HCT116 (cell line): Measurements from ENCODE around the gene NTRK3. TPM values are rescaled to one million over a fixed set of nuclear protein-coding genes. Genes with fewer than 3 reads are reported as not detected.

Experiments
- ATAC-seq: fragments of 200-7000 bp; cut with Tn5 transposase; 2 replicates; pipeline ENCODE4 v1.9.1; 2020; ENCODE audit warnings: mild to moderate bottlenecking, moderate library complexity
- BruUV-seq: library from RNA; stranded (reverse); fragments of 400-500 nt; replicated peaks from 2 replicates; lab custom pipeline; 2021; lab: Mats Ljungman, UMichigan
- CTCF ChIA-PET: fragments of 300-600 bp; sonication (Branson Sonifier 250); formaldehyde crosslinking; loops from one replicate; lab custom pipeline; 2021; ENCODE audit warnings: antibody characterized with exemption; lab: Charles Lee
- POLR2A ChIA-PET: fragments of 300-600, 350-600 bp; sonication (Branson Sonifier 250); formaldehyde crosslinking; loops from one replicate; lab custom pipeline; 2021; ENCODE audit warnings: antibody characterized with exemption; lab: Charles Lee
- RAD21 ChIA-PET, 2 experiments: fragments of 300-600 bp; sonication (Branson Sonifier 250); formaldehyde crosslinking; loops; one replicate each; lab custom pipeline; 2023; ENCODE audit warnings: low total read pairs in 2 of 2; ENCODE audit not compliant: uncharacterized antibody in 2 of 2, unreplicated experiment in 2 of 2, low non-redundant PET in 1 of 2; lab: Charles Lee
- DNase-seq: peaks from one replicate; pipeline ENCODE4 v3.0.0-alpha.2; 2010; ENCODE audit warnings: low read depth, low spot score
- H2AFZ ChIP-seq: fragments of 200-600 bp; shearing (Covaris generic), sonication (generic); 2 replicates; pipeline ENCODE4 v1.6.1; 2017; ENCODE audit warnings: low read depth, mixed run types, mixed read lengths, antibody characterized with exemption, low read length; ENCODE audit not compliant: poor library complexity, severe bottlenecking
- H3K27ac ChIP-seq: 2 replicates; pipeline ENCODE4 v1.5.1; 2012; ENCODE audit warnings: low read depth, low read length
- H3K27me3 ChIP-seq: fragments of 200-600 bp; sonication (generic); 2 replicates; pipeline ENCODE4 v1.6.1; 2016; ENCODE audit warnings: mixed run types, low read length, mixed read lengths; ENCODE audit not compliant: insufficient read depth
- H3K36me3 ChIP-seq, 2 experiments: fragments of 200-500 bp in 1 of 2; fragments of 200-600 bp in 1 of 2; sonication (Bioruptor generic) in 1 of 2; sonication (generic) in 1 of 2; 2 replicates each; pipeline versions ENCODE4 v1.5.1 to v1.6.1; 2014 to 2016; ENCODE audit warnings: low read length in 2 of 2, inconsistent platforms in 1 of 2, mixed read lengths in 1 of 2, mixed run types in 1 of 2; ENCODE audit not compliant: insufficient read depth in 2 of 2, control insufficient read depth in 1 of 2
- H3K4me1 ChIP-seq, 2 experiments: fragments of 200-600 bp in 1 of 2; sonication (generic) in 1 of 2; 2 replicates each; pipeline versions ENCODE4 v1.5.1 to v1.6.1; 2012 to 2017; ENCODE audit warnings: low read length in 2 of 2, inconsistent platforms in 1 of 2, mild to moderate bottlenecking in 1 of 2, mixed read lengths in 1 of 2, mixed run types in 1 of 2, moderate library complexity in 1 of 2; ENCODE audit not compliant: insufficient read depth in 2 of 2, control insufficient read depth in 1 of 2
- H3K4me2 ChIP-seq: fragments of 200-600 bp; sonication (generic); 2 replicates; pipeline ENCODE4 v1.6.1; 2017; ENCODE audit warnings: mixed run types, low read length, mixed read lengths
- H3K4me3 ChIP-seq, 2 experiments: fragments of 200-600 bp in 1 of 2; sonication (generic) in 1 of 2; replicated peaks in 1 of 2; 2 replicates each; pipeline ENCODE4 v1.5.1; 2011 to 2016; ENCODE audit warnings: low read length in 2 of 2, control low read depth in 1 of 2, low read depth in 1 of 2, mild to moderate bottlenecking in 1 of 2, mixed read lengths in 1 of 2, mixed run types in 1 of 2
- H3K79me2 ChIP-seq: fragments of 200-600 bp; sonication (generic); 2 replicates; pipeline ENCODE4 v1.6.1; 2017; ENCODE audit warnings: mild to moderate bottlenecking, mixed run types, low read length, moderate library complexity, mixed read lengths; ENCODE audit not compliant: insufficient read depth
- H3K9ac ChIP-seq: fragments of 200-600 bp; sonication (generic); 2 replicates; pipeline ENCODE4 v1.6.1; 2016; ENCODE audit warnings: low read length, mixed read lengths
- H3K9me2 ChIP-seq: fragments of 200-600 bp; sonication (generic), shearing (Covaris generic); 2 replicates; pipeline ENCODE4 v1.6.1; 2017; ENCODE audit warnings: mixed run types, mild to moderate bottlenecking, moderate library complexity; ENCODE audit not compliant: insufficient read depth
- H3K9me3 ChIP-seq, 2 experiments: fragments of 200-500 bp in 1 of 2; fragments of 200-600 bp in 1 of 2; sonication (Bioruptor generic) in 1 of 2; sonication (generic) in 1 of 2; 2 replicates each; pipeline ENCODE4 v1.6.1; 2014 to 2017; ENCODE audit warnings: low read length in 2 of 2, mixed read lengths in 2 of 2, inconsistent platforms in 1 of 2, low read depth in 1 of 2, mild to moderate bottlenecking in 1 of 2, mixed run types in 1 of 2, moderate library complexity in 1 of 2; ENCODE audit not compliant: control insufficient read depth in 1 of 2, insufficient read depth in 1 of 2
- H4K20me1 ChIP-seq: fragments of 200-600 bp; sonication (generic), shearing (Covaris generic); 2 replicates; pipeline ENCODE4 v1.6.1; 2017; ENCODE audit warnings: mixed run types, mild to moderate bottlenecking, moderate library complexity; ENCODE audit not compliant: insufficient read depth
- ELF1 ChIP-seq: IDR thresholded peaks from 2 replicates; pipeline ENCODE4 v1.6.1; 2012; ENCODE audit warnings: low read depth, borderline replicate concordance
- EZH2phosphoT487 ChIP-seq: fragments of 200-600 bp; IDR thresholded peaks from 2 replicates; pipeline ENCODE4 v1.6.1; 2018; ENCODE audit warnings: antibody characterized with exemption, borderline replicate concordance
- RAD21 ChIP-seq: IDR thresholded peaks from 2 replicates; pipeline ENCODE4 v1.6.1; 2012; ENCODE audit warnings: low read depth, mild to moderate bottlenecking
- SIN3A ChIP-seq: IDR thresholded peaks from 2 replicates; pipeline ENCODE4 v1.6.1; 2012; ENCODE audit warnings: low read depth
- SRF ChIP-seq: IDR thresholded peaks from 2 replicates; pipeline ENCODE4 v1.6.1; 2012; ENCODE audit warnings: low read depth
- intact Hi-C: fragments of 100-400 bp; cut with micrococcal nuclease; formaldehyde crosslinking; loops from 2 replicates; pipeline ENCODE4 v1.10.0; 2022
- total RNA-seq: library from RNA; stranded (reverse); gene quantifications from one replicate; pipeline ENCODE4 v1.2.1, GENCODE V29; 2021; ENCODE audit not compliant: unreplicated experiment
- TF ChIP-seq, protein P1 (sequence below): IDR thresholded peaks from 2 replicates; pipeline ENCODE4 v1.6.1; 2011; ENCODE audit warnings: mild to moderate bottlenecking, low read length, moderate library complexity; ENCODE audit not compliant: insufficient replicate concordance; ENCODE audit errors: extremely low read depth
- TF ChIP-seq, protein P2 (sequence below): IDR thresholded peaks from 2 replicates; pipeline ENCODE4 v1.6.1; 2012
- TF ChIP-seq, protein P3 (sequence below): IDR thresholded peaks from 2 replicates; pipeline ENCODE4 v1.6.1; 2012; ENCODE audit warnings: low read depth

Gene NTRK3
- total RNA-seq, 1 experiment from 2014 or later = not detected

DNA sequence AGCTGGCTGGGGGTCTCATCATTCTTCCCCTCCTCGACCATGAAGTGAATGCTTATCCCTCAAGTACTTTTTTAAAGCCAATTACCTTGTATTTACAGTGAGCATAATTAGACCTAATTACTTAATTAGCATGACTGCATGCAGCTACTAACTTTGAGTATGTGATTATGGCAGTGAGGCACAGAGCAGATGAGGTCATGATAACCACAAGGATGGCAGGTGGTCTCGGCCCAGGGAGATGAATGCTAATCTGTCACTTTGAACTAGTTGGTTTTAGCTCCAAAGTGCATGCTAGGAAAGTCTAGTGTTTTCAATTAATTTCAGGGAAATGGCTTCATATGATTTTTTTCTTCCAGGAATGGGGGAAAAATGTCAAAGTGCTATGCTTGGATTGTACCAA lies 233.8 kb downstream of the NTRK3 start:
- H3K4me2 ChIP-seq = no peak overlapping the region
- ChIA-PET POLR2A (no interaction called here), CTCF (no interaction called here), RAD21 (no interaction called here)
- ATAC-seq = no peak
- H3K9ac ChIP-seq = no peak overlapping the region
- no peak overlapping the region for H2AFZ ChIP-seq
- H3K4me1 ChIP-seq = no peaks in the 10 kb centered on the region
- H3K27me3 ChIP-seq = no peaks in the 10 kb centered on the region
- TF ChIP-seq SRF (no peak), ELF1 (no peak), EZH2phosphoT487 (no peak), RAD21 (no peak), SIN3A (no peak)
- TF ChIP-seq, protein P1, sequence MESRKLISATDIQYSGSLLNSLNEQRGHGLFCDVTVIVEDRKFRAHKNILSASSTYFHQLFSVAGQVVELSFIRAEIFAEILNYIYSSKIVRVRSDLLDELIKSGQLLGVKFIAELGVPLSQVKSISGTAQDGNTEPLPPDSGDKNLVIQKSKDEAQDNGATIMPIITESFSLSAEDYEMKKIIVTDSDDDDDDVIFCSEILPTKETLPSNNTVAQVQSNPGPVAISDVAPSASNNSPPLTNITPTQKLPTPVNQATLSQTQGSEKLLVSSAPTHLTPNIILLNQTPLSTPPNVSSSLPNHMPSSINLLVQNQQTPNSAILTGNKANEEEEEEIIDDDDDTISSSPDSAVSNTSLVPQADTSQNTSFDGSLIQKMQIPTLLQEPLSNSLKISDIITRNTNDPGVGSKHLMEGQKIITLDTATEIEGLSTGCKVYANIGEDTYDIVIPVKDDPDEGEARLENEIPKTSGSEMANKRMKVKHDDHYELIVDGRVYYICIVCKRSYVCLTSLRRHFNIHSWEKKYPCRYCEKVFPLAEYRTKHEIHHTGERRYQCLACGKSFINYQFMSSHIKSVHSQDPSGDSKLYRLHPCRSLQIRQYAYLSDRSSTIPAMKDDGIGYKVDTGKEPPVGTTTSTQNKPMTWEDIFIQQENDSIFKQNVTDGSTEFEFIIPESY = no peak
- TF ChIP-seq, protein P2, sequence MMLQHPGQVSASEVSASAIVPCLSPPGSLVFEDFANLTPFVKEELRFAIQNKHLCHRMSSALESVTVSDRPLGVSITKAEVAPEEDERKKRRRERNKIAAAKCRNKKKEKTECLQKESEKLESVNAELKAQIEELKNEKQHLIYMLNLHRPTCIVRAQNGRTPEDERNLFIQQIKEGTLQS = no peak
- TF ChIP-seq, protein P3, sequence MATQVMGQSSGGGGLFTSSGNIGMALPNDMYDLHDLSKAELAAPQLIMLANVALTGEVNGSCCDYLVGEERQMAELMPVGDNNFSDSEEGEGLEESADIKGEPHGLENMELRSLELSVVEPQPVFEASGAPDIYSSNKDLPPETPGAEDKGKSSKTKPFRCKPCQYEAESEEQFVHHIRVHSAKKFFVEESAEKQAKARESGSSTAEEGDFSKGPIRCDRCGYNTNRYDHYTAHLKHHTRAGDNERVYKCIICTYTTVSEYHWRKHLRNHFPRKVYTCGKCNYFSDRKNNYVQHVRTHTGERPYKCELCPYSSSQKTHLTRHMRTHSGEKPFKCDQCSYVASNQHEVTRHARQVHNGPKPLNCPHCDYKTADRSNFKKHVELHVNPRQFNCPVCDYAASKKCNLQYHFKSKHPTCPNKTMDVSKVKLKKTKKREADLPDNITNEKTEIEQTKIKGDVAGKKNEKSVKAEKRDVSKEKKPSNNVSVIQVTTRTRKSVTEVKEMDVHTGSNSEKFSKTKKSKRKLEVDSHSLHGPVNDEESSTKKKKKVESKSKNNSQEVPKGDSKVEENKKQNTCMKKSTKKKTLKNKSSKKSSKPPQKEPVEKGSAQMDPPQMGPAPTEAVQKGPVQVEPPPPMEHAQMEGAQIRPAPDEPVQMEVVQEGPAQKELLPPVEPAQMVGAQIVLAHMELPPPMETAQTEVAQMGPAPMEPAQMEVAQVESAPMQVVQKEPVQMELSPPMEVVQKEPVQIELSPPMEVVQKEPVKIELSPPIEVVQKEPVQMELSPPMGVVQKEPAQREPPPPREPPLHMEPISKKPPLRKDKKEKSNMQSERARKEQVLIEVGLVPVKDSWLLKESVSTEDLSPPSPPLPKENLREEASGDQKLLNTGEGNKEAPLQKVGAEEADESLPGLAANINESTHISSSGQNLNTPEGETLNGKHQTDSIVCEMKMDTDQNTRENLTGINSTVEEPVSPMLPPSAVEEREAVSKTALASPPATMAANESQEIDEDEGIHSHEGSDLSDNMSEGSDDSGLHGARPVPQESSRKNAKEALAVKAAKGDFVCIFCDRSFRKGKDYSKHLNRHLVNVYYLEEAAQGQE = no peak
- intact Hi-C loops = no loop called here
- H3K4me3 ChIP-seq = no peak overlapping the region
- no TSS peak for BruUV-seq
- no peaks in the 10 kb centered on the region for H4K20me1 ChIP-seq
- no peaks in the 10 kb centered on the region for H3K36me3 ChIP-seq
- no peaks in the 10 kb centered on the region for H3K9me2 ChIP-seq
- DNase-seq = no peak
- H3K9me3 ChIP-seq = no peaks in the 10 kb centered on the region; a peak in 1 of 4 replicates
- H3K79me2 ChIP-seq = no peaks in the 10 kb centered on the region
- H3K27ac ChIP-seq = no peak overlapping the region
